ENCODE results near the gene RCN1. TPM values are rescaled to one million over a fixed set of nuclear protein-coding genes. Genes with fewer than 3 reads are reported as not detected.

The RCN1 gene
- total RNA-seq, 1 donor from 2014 or later = 200 TPM

DNA sequence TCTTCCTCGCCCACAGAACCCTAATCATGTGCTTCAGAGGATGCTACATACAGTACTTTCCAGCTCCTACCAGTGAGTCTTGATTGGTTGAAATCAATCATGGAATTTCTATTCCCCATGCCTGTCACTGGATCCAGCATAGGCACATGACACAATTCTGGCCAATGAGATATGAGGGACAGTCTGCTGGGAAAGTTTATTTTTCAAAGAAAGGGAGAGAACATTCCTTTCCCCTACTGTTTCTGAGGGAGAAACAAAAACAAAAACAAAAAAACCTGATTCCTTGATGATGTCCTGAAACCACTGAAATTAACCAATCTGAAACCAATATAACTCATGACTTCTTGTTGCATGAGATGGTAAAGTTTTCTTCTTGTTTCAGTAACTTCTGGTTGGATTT is 3.3 kb upstream of the RCN1 start:
- H3K27ac Mint-ChIP-seq (ENCODE audit: unreplicated experiment) = no peak overlapping the region
- H3K4me1 Mint-ChIP-seq (ENCODE audit: low read depth, unreplicated experiment) = peaks cover 28% of the 10 kb centered on the region
- no peak for DNase-seq
- H3K27me3 Mint-ChIP-seq (ENCODE audit: unreplicated experiment) = peaks cover 2% of the 10 kb centered on the region
- H3K4me3 Mint-ChIP-seq (ENCODE audit: unreplicated experiment) = no peak overlapping the region
- no peaks in the 10 kb centered on the region for H3K36me3 Mint-ChIP-seq (ENCODE audit: unreplicated experiment)
- H3K9me3 Mint-ChIP-seq (ENCODE audit: unreplicated experiment) = peaks cover 9% of the 10 kb centered on the region
- TF ChIP-seq, protein P1, sequence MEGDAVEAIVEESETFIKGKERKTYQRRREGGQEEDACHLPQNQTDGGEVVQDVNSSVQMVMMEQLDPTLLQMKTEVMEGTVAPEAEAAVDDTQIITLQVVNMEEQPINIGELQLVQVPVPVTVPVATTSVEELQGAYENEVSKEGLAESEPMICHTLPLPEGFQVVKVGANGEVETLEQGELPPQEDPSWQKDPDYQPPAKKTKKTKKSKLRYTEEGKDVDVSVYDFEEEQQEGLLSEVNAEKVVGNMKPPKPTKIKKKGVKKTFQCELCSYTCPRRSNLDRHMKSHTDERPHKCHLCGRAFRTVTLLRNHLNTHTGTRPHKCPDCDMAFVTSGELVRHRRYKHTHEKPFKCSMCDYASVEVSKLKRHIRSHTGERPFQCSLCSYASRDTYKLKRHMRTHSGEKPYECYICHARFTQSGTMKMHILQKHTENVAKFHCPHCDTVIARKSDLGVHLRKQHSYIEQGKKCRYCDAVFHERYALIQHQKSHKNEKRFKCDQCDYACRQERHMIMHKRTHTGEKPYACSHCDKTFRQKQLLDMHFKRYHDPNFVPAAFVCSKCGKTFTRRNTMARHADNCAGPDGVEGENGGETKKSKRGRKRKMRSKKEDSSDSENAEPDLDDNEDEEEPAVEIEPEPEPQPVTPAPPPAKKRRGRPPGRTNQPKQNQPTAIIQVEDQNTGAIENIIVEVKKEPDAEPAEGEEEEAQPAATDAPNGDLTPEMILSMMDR (IDR thresholded peaks at IDR 0.05; ENCODE audit: partially characterized antibody, unreplicated experiment) = no peak

- peaks cover 13% of the 10 kb centered on the region for H3K9me3 Mint-ChIP-seq (ENCODE audit: unreplicated experiment)
- no peaks in the 10 kb centered on the region for H3K36me3 Mint-ChIP-seq (ENCODE audit: unreplicated experiment)
- TF ChIP-seq, protein P1 (IDR thresholded peaks at IDR 0.05; ENCODE audit: partially characterized antibody, unreplicated experiment) = no peak
- no peak overlapping the region for H3K4me3 Mint-ChIP-seq (ENCODE audit: unreplicated experiment)
- no peak for DNase-seq
- H3K27ac Mint-ChIP-seq (ENCODE audit: unreplicated experiment) = no peak overlapping the region
- H3K4me1 Mint-ChIP-seq (ENCODE audit: low read depth, unreplicated experiment) = peaks cover 28% of the 10 kb centered on the region
- peaks cover 2% of the 10 kb centered on the region for H3K27me3 Mint-ChIP-seq (ENCODE audit: unreplicated experiment)
Observed at GRCh38 chr11:32088117-32088941, 2.5 kb upstream of the RCN1 start.

GRCh38 chr11:32092581-32093170 is 1.8 kb downstream of the RCN1 start:
- Mint-ChIP-seq H3K27ac (ENCODE audit: unreplicated experiment) (peak overlapping the region; percentile 77), H3K36me3 (ENCODE audit: unreplicated experiment) (peaks cover 8% of the 10 kb centered on the region)

GRCh38 chr11:32094923-32095322 is 4.0 kb downstream of the RCN1 start:
- Mint-ChIP-seq H3K27me3 (ENCODE audit: unreplicated experiment) (peaks cover 3% of the 10 kb centered on the region), H3K4me1 (ENCODE audit: low read depth, unreplicated experiment) (peaks cover 26% of the 10 kb centered on the region), H3K36me3 (ENCODE audit: unreplicated experiment) (peaks cover 14% of the 10 kb centered on the region), H3K4me3 (ENCODE audit: unreplicated experiment) (peak overlapping the region; percentile 89), H3K9me3 (ENCODE audit: unreplicated experiment) (peaks cover 9% of the 10 kb centered on the region), H3K27ac (ENCODE audit: unreplicated experiment) (no peak overlapping the region)
- no peak for DNase-seq
- TF ChIP-seq, protein P1 (IDR thresholded peaks at IDR 0.05; ENCODE audit: partially characterized antibody, unreplicated experiment) = no peak

More at GRCh38 chr11:32092581-32093170, 1.8 kb downstream of the RCN1 start:
- H3K9me3 Mint-ChIP-seq (ENCODE audit: unreplicated experiment) = peaks cover 9% of the 10 kb centered on the region
- TF ChIP-seq, protein P1 (IDR thresholded peaks at IDR 0.05; ENCODE audit: partially characterized antibody, unreplicated experiment) = no peak
- H3K4me1 Mint-ChIP-seq (ENCODE audit: low read depth, unreplicated experiment) = peaks cover 36% of the 10 kb centered on the region
- DNase-seq = no peak
- peaks cover 3% of the 10 kb centered on the region for H3K27me3 Mint-ChIP-seq (ENCODE audit: unreplicated experiment)
- H3K4me3 Mint-ChIP-seq (ENCODE audit: unreplicated experiment) = peak overlapping the region; percentile 89
